ENCODE data around the gene PLSCR2. TPM values are rescaled to one million over a fixed set of nuclear protein-coding genes. Genes with fewer than 3 reads are reported as not detected.
A peak's percentile ranks its signal among the peaks of the same experiment; 100 is the strongest.

Gene PLSCR2
- total RNA-seq (2021) (not detected in 2 replicates), Bru-seq, nascent RNA (percentile 6 among the genes with signal in this experiment), BruChase-seq, experiment 1, labeled RNA remaining after a 2-hour chase (percentile 18 among the genes with signal in this experiment), BruChase-seq, experiment 2, labeled RNA remaining after a 6-hour chase (percentile 18 among the genes with signal in this experiment)
- long read RNA-seq, result 0 reads

DNA sequence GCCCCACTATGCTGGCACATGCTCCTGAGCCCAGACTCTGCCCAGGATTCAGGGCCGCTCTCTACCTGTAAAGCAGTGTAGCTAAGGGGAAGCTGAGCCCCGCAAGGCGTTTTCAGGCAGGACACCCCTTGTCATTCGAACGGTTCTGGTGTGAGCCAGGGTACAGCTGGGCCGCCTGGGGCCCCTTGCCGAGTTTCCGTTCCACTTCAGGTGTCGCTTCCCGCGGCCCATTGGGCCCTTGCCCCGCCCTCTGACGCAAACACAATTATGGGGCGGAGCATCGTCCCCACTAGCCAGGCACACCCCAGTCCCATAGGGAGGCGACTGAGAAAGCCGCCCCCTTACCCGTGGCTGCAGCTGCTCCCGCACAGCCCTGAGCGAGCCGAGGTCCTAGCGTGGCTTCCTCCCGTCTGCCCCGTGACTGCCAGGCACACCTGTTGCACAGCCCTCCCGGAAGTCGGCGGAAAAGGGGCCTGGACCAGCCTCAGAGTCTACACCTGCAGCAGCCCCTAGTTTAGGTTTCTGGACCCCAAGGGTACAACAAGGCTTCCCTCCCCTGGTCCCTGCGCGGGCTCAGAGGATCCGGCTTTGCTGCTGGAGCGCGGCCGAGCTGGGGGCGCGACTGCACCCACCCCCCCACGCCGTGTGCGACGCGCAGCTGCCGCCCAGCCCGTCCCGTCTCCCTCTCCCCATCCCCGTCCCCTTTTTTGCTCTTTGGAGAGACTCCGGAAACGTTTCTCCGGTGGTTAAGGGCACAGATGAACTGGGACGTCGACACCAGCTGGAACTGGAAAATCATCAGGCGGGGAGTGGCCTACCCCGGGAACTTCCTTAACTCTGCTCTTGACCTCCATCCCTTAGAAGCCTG, at the start of gene PLSCR2:
Gene PLSCR2, minus strand, starts transcription at position 412 of the 868 bp plus-strand sequence. CDS start 9,657 bp downstream, outside the sequence.
- ChIA-PET CTCF (no interaction called here), POLR2A (ENCODE audit: low non-redundant PET) (no interaction called here)
- peak within 1 kb of the TSS; percentile 38 for H3K4me3 ChIP-seq (ENCODE audit: low read depth, low read length, poor library complexity, severe bottlenecking)
- no peak within 1 kb of the TSS for H3K27ac ChIP-seq (ENCODE audit: low read depth, low read length, poor library complexity, severe bottlenecking)
- DNase-seq (ENCODE audit: low spot score), result peak; percentile 27
- H3K4me1 ChIP-seq (ENCODE audit: insufficient read depth, low read length, poor library complexity, severe bottlenecking), result no peaks in the 10 kb centered on the region
- H3K27me3 ChIP-seq (replicated peaks; ENCODE audit: insufficient read depth, low read depth, low read length, poor library complexity), result no peaks in the 10 kb centered on the region
- no peaks in the 10 kb centered on the region for H3K9me3 ChIP-seq (ENCODE audit: low read depth, low read length, poor library complexity, severe bottlenecking)
- BruUV-seq (replicated peaks), result no TSS peak
- TF ChIP-seq EZH2 (IDR thresholded peaks at IDR 0.05; ENCODE audit: borderline replicate concordance, low read depth, low read length, poor library complexity, severe bottlenecking), result no peak
- no peak for TF ChIP-seq CTCF (conservative IDR thresholded peaks at IDR 0.05; ENCODE audit: low read depth, low read length)
- intact Hi-C loops (cut with micrococcal nuclease; ENCODE audit: unreplicated experiment), result no loop called here
- no peaks in the 10 kb centered on the region for H3K36me3 ChIP-seq (ENCODE audit: insufficient read depth, low read length, poor library complexity, severe bottlenecking)

GRCh38 chr3:146517684-146518435, 48.5 kb upstream of the PLSCR2 start:
- intact Hi-C loops (cut with micrococcal nuclease; ENCODE audit: unreplicated experiment), result no loop called here
- Histone ChIP-seq H3K9me3 (ENCODE audit: low read depth, low read length, poor library complexity, severe bottlenecking) (no peaks in the 10 kb centered on the region), H3K36me3 (ENCODE audit: insufficient read depth, low read length, poor library complexity, severe bottlenecking) (no peaks in the 10 kb centered on the region), H3K4me3 (ENCODE audit: low read depth, low read length, poor library complexity, severe bottlenecking) (no peak overlapping the region), H3K27me3 (replicated peaks; ENCODE audit: insufficient read depth, low read depth, low read length, poor library complexity) (no peaks in the 10 kb centered on the region), H3K4me1 (ENCODE audit: insufficient read depth, low read length, poor library complexity, severe bottlenecking) (peaks cover 16% of the 10 kb centered on the region), H3K27ac (ENCODE audit: low read depth, low read length, poor library complexity, severe bottlenecking) (no peak overlapping the region)
- CTCF ChIA-PET, result no interaction called here
- DNase-seq (ENCODE audit: low spot score), result no peak
- TF ChIP-seq EZH2 (IDR thresholded peaks at IDR 0.05; ENCODE audit: borderline replicate concordance, low read depth, low read length, poor library complexity, severe bottlenecking), result no peak
- TF ChIP-seq CTCF (conservative IDR thresholded peaks at IDR 0.05; ENCODE audit: low read depth, low read length), result no peak
- POLR2A ChIA-PET (ENCODE audit: low non-redundant PET), result no interaction called here
- BruUV-seq (replicated peaks), result no TSS peak

GRCh38 chr3:146513386-146514051, 44.2 kb upstream of the PLSCR2 start:
- H3K27me3 ChIP-seq (replicated peaks; ENCODE audit: insufficient read depth, low read depth, low read length, poor library complexity), result no peaks in the 10 kb centered on the region
- ChIA-PET POLR2A (ENCODE audit: low non-redundant PET) (no interaction called here), CTCF (no interaction called here)
- no peak overlapping the region for H3K4me3 ChIP-seq (ENCODE audit: low read depth, low read length, poor library complexity, severe bottlenecking)
- H3K36me3 ChIP-seq (ENCODE audit: insufficient read depth, low read length, poor library complexity, severe bottlenecking), result no peaks in the 10 kb centered on the region
- BruUV-seq (replicated peaks), result no TSS peak
- intact Hi-C loops (cut with micrococcal nuclease; ENCODE audit: unreplicated experiment), result no loop called here
- no peak overlapping the region for H3K27ac ChIP-seq (ENCODE audit: low read depth, low read length, poor library complexity, severe bottlenecking)
- H3K9me3 ChIP-seq (ENCODE audit: low read depth, low read length, poor library complexity, severe bottlenecking), result no peaks in the 10 kb centered on the region
- TF ChIP-seq CTCF (conservative IDR thresholded peaks at IDR 0.05; ENCODE audit: low read depth, low read length), result no peak
- no peak for TF ChIP-seq EZH2 (IDR thresholded peaks at IDR 0.05; ENCODE audit: borderline replicate concordance, low read depth, low read length, poor library complexity, severe bottlenecking)
- H3K4me1 ChIP-seq (ENCODE audit: insufficient read depth, low read length, poor library complexity, severe bottlenecking), result peaks cover 6% of the 10 kb centered on the region
- DNase-seq (ENCODE audit: low spot score), result no peak
